Stimulated activated CD4-positive, alpha-beta T cell treated with anti-CD3 and anti-CD28 coated beads, TNF-alpha, amount 100 ng/mL, for 48 hours (primary cell): Measurements from ENCODE around the gene ARID5A.
"Not testable (repeated sequence)": the region's sequence is repeated elsewhere in the genome, so short reads cannot be mapped to it uniquely, and the experiment has no call there.

Experiments
- DNase-seq, 3 donors: peaks; one replicate each; pipeline ENCODE4 v3.0.0-alpha.2; 2020; ENCODE audit warnings: low read depth in 3 of 3

ARID5A gene

DNA sequence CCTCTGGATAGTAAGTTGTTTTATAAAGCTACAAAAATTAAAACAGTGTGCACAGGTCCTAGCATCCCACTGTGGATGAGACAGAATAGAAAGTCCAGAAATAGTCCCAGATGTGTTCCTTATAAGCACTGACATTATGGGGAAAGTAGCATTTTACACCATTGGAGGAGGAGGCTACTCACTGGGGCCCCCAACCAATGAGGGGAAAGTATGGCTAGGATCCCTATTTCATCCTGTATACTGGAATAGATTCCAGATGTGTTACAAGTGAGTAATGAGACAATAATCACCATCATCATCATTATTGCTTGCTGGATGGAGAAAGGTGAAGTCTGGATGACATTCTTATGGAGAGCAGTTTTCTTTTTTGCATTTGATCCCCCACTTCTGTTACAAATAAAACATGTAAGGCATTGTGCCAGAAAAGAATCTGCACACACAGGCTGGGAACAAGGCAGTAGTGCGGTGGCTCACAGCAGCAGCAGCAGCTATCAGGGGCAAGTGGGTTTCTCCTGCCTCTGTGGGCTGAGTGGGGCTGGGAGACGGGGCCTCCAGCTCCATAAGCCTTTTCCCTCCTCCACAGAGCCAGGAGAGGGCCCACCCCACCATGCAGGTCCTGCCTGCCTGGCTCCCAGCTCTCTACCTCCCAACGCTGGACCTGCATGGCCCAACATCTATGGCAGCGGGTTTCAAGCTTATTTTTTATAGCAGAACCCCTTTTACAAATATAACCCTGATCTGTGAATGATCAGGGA lies 5.0 kb downstream of the ARID5A start:
- DNase-seq, result no peak

DNA sequence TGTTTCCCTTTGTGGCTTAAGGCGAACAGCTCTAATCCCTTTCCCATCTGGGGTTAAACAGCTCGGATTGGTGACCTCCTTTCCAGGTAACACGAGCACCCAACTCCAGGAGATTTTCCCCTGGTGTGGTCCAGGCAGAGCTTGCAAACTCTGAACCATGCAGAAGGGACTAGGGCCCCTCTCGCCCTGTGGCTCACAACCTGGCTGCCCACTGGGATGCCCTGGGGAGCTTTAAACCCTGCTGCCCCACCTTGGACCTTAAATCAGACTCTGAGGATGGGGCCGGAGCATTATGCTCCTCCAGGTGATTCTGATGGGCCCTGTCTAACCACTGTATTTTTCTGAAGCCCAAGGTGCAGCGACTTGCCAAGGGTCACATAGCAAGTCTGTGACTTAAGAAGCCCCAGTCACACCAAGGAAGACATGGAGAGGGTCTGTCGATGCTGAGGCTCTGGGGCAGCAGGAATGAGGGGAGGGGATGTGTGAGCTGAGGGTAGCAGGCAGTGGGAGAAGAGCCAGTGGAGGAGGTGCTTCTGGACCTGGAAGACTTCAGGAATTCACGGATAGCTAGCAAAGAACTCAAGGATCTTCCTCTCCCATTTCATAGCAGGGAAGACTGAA lies 5.9 kb downstream of the ARID5A start:
- DNase-seq, result no peak

DNA sequence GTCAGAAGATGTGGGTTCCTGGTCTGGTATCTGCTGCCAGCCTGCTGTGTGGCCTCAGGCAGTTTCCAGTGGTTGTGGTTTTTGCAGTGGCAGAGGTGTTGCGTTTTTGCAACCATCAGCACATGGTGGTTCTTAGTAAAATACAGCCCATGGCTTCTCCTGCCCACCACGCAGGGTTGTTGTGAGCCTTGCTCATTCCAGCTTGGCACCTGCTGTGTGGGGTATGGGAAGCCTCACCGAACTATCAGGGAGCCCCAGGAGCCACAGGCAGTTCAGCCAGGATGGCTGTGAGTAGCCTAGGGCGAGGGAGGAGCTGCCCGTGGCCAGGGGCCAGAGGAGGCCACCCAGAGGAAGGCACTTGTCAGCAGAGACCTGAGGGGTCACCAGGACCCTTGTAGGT lies 9.8 kb downstream of the ARID5A start:
- no peak for DNase-seq

DNA sequence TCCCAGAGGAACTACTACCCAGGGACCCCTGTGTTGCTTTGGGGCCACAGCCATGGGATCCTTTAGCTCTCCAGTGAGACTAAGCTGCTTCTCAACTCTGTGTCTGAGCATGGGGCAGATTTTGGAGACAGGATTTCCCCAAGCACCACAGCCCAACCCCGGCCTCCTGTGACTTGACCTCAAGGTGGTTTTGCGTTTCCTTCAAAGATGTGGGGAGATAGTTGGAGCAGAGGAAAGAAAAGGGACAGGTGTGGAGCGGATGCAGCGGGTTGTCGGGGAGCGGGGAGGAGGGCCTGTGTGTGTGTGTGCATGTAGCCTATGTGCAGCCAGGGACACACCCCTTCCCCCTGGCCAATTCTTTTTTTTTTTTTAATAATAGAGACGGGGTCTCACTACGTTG lies 10.2 kb downstream of the ARID5A start:
- no peak for DNase-seq

DNA sequence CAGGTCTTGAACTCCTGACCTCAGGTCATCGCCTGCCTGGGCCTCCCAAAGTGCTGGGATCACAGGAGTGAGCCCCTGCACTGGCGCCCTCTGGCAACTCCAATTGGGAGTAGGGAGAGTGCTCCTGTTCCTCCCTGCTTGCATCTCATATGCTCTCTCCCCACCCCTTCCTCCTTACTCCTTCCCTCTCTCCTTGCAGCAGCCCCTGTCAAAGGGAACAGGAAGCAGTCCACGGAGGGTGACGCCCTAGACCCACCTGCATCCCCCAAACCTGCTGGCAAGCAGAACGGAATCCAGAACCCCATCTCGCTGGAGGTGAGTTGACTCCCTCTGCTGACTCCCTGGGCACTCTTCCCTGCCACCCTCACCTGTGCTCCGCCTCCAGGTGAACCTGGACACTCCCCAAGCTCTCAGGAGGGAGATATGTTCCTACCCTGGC lies 10.7 kb downstream of the ARID5A start:
- no peak for DNase-seq

DNA sequence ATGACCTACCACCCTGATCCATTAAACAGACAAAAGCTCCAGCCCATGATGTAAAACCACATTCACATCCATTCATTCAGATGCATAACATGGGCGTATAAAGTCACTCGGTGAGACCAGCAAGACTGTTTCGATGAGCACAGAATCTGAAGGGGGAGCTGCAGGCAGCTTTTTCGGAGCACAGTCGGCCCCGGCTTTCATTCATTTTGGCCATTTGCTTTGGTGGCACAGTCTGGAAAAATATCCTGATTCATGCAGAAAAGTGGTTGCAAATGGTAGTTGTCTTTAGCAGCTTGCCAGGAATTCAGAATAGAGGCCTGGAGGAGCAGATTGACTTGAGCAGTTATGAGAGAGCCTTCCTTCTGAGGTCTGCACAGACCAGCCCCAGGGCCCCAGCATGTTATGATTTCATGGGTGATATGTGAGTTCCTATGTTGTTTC lies 11.2 kb downstream of the ARID5A start:
- no peak for DNase-seq

DNA sequence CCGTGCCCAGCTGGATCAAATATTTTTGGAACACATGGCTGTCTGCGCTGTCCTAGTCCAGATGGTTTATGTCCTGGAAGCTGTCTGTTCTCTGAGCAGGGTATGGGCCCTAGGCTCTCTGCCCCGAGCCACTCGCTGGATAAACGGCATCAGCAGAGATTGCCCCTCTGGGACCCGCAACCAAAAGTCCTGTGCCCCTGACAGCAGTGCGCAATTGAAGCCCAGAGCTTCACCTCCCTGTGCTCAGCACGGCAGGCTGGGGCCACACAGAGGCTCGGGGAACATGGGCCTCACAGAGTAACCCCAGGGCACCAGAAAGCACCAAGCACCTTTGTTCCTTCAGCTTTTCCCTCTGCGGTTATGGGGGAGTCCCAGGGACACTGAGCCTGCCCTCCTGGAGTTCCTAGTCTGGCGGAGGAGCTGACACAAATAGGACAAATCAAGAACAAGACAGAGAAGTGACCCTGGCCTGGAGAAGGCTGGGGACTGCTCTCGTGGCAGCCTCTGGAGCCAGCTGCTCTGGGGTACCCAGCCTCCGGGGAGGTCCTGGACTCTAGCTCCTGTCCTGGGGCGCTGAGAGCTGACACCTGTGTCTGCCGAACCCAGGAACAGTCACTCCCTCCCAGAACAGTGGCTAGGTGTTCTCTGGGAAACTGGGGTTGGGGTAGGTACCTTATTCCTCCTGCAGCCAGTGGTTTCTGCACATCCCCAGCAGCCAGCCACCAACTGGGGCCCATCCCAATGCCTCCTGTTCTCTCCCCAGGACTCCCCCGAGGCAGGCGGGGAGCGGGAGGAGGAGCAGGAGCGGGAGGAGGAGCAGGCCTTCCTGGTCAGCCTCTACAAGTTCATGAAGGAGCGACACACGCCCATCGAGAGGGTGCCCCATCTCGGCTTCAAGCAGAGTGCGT lies 12.3 kb downstream of the ARID5A start:
- no peak for DNase-seq

DNA sequence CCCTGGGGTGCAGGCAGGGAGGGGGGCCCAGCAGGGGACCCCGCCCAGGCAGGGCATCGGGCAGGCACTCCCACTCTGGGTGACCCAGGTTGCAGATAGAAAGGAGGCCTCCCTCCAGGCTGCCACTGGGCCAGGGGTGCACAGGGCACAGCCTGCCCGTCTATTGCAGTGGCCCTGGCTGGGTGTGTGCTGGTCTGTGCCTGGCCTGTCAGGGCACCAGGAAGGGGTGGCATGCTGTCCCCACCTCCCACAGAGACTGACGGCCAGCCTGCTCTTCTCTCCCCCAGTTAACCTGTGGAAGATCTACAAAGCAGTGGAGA lies 12.9 kb downstream of the ARID5A start:
- DNase-seq, result no peak

DNA sequence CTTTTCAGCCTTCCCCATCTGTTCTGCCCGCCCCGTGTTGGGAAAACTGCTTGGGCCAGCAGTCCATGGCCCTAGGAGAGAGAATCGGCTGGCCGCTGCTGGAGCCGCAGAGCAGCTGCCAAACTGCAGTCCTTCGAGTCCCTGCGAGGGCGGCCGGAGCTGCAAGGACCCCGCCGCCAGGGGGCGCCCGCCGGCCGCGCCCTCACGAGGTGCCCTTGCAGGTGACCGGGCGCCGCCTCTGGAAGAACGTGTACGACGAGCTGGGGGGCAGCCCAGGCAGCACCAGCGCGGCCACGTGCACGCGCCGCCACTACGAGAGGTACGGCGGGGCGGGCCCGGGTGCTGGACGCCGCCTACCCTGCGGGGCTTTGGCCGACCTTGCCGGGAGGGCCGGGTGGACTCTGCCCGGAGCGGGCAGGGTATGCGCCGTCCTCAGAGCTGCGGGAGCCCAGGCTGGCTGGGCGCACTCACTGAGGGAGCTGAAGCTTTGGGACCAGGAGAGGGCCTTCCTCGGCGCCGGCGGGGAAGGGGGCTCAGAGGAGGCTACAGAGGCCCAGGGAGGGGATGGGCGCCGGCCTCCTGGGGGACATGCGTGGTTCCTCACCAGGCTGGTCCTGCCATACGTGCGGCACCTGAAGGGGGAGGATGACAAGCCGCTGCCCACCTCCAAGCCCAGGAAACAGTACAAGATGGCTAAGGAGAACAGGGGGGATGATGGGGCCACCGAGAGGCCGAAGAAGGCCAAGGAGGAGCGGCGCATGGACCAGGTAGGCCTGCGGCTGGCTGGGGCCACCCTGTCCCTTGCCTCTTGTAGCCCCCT lies 13.6 kb downstream of the ARID5A start:
- DNase-seq, result no peak

DNA sequence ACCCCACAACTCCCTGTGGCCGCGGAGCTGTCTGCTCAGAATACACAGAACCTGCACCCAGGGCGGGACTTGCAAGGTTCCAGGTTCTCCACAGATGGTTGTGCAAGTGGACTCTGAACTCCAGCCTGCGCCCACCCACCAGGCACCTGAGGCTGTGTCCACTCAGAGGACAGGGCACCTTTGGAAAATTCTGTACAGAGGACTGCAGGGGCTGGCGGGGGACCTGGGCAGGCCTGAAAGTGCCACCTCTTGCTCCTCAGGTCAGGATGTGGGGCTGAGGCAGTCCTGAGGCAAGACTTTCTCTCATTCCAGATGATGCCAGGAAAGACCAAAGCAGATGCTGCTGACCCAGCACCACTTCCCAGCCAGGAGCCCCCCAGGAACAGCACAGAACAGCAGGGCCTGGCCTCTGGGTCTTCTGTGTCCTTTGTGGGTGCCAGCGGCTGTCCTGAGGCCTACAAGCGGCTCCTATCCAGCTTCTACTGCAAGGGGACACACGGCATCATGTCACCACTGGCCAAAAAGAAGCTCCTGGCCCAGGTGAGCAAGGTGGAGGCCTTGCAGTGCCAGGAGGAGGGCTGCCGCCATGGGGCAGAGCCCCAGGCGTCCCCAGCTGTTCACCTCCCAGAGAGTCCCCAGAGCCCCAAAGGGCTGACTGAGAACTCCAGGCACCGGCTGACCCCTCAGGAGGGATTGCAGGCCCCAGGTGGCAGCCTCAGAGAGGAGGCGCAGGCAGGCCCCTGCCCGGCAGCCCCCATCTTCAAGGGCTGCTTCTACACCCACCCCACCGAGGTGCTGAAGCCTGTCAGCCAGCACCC lies 14.4 kb downstream of the ARID5A start:
- DNase-seq, result no peak

DNA sequence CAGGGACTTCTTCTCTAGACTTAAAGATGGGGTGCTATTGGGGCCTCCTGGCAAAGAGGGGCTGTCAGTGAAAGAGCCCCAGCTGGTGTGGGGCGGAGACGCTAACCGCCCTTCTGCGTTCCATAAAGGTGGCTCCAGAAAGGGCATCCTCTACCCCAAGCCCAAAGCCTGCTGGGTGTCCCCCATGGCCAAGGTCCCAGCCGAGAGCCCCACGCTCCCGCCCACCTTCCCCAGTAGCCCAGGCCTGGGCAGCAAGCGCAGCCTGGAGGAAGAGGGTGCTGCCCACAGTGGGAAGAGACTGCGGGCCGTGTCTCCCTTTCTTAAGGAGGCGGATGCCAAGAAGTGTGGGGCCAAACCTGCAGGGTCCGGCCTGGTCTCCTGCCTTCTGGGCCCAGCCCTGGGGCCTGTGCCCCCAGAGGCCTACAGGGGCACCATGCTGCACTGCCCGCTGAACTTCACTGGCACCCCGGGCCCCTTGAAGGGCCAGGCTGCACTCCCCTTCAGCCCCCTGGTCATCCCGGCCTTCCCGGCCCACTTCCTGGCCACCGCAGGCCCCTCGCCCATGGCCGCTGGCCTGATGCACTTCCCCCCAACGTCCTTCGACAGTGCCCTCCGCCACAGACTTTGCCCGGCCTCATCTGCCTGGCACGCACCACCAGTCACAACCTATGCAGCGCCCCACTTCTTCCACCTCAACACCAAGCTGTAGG lies 15.2 kb downstream of the ARID5A start:
- no peak for DNase-seq

DNA sequence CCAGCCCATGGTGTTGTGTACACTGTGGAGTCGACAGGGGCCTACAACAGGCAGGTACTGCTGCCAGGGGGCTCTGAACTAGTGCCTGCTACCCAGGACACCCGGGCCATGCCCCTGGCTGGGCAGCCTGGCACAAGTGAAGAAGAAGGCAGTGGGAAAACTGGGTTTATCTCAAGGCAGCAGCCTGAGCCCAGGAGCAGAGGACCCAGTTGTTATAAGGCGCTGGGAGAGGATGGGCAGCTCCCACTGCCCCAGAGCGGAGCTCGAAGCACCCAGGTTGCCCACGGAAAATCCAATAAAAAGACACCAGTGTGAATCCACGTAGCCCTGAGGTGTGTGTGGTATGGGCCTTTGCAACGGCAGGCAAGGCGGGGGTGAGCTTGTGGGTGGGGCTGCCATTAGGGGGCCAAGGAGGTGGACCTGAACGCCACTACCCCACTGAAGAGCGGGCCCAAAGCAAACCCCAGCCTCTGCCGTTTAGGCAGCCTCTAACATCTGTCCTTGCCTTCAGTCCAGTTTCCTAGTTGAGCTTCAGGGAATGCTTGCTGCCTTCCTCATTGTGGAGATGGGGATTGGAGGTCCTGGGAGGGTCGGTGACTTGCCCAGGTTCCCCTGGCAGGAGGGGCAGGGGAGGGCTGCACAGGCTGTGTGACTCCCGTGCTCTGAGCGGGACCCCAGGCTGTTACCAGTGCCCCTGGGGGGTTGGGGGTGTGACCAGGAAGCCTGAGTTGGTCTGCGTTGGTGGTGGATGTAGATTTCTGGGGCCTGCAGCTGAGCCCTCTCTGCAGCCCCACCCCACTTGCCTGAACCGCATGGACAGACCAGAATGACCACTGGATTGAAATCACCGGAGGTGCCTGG lies 16.0 kb downstream of the ARID5A start:
- DNase-seq, result no peak

DNA sequence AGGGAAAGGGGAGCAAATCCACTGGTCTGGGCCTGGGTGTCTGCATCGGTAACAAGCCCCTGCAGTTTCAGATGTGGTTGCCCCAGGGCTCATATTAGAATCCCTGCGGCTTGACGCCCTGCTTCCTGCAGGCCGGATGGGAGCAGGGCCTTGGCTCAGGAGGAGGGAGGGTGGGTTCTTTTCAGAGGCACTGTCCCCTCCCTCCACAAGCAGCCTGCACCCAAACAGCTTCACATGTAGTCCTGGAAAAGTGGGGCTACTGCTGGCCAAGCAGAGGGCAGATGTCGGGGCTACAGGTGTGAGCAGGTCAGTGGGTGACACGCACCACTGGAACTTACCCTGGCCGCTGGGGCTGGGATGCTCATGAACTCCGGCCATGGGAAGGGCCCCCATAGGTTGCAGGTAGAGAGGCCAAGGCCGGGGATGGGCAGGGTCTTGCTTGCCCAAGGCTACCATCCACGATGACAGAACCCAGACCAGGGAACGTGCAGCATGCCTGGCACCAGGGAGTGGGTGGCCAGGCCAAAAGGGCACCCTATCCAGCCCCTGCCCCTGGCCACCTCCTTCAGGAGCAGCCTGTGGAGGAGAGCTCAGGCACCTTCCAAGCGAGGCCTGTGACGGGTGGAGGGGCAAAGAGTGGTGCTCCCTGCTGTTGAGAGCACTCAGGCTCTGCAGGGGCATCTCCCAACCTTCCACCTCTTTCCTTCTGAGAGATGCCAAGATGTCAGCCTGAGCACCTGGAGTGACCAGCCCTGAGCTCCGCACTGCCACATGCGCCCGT lies 16.8 kb downstream of the ARID5A start:
- DNase-seq, result no peak

DNA sequence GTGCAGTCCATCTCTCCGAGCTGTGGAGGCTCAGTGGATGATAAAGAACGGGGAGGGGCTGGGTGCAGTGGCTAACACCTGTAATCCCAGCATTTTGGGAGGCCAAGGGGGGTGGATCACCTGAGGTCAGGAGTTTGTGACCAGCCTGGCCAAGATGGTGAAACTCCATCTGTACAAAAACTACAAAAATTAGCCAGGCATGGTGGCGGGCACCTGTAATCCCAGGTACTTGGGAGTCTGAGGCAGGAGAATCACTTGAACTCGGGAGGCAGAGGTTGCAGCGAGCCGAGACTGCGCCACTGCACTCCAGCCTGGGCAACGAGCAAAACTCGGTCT lies 17.4 kb downstream of the ARID5A start:
- DNase-seq, result not testable (repeated sequence)

DNA sequence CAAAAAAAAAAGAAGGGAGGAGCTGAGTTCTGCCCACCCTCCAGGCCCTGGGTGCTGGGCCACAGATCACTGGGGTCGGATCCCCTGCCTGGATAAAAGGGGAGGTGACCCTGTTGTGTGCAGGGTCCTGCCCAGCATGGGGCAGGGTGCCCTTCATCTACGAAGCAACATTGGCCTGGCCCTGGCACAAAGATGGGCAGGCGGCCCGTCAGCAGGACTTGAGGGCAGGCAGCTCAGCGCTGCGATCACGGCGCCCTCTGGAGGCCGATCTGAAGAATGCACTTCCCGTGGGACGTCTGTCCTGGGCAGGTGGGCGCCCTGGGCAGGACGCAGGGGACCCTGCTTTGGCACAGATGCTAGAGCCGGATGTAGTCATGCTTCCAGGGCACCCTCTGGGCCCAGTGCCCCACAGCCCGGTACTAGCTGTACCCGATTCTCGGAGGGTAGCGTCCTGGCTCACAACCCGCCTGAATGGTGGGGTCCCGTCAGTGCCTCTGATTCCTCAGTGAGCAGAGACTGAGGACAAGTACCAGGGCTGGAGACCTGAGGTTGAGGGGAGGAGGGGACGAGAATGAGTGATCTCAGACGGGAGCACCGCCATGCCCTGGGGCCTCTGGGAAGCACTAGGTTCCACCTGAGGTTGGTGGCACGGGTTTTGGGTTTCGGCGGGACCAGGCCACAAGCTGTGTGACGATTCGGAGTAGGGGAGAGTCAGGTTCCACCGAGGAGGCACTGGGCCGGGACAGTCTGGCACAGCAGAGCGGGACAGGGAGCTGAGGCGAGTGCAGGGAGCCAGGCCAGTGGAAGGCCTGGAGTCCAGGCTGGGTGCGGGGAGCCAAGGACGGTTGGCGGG lies 18.0 kb downstream of the ARID5A start:
- no peak for DNase-seq

DNA sequence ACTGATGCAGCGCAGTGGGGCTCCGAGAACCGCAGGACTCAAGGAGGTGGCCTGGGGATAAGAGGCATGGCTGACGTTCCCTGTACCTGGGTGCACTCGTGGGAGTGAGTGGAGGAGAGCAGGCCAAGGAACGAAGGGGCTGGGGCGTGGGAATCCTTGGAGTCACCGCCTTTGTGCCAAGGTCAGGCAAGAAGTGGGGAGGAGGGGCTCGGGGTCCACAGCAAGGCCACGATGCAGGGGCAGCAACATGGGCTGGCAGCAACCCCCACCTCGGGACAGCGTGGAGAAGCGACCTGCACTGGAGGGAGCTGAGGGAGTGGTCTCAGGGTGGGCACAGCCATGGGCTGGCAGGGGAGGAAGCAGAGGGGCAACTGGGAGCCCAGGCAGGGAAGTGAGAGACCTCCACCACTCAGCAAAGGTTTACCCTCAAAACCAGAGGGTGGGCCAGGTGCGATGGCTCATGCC lies 18.6 kb downstream of the ARID5A start:
- no peak for DNase-seq
